NCI-H460 (cell line): Measurements from ENCODE around the gene NRM. TPM values are rescaled to one million over a fixed set of nuclear protein-coding genes. Genes with fewer than 3 reads are reported as not detected.

ENCODE experiments used
- small RNA-seq, 2 experiments: library from RNA; depleted of rRNA; stranded (forward); fragments of <200 nt; gene quantifications; one replicate each; pipeline ENCODE3, GENCODE V24; 2014
- total RNA-seq: library from RNA; depleted of rRNA; stranded (reverse); fragments of >200 nt; shearing (Covaris generic); gene quantifications from 2 replicates; pipeline ENCODE4 v1.2.3, GENCODE V29; 2014; rRNA removed

NRM gene
- total RNA-seq, 1 experiment from 2014 or later: 6.3 TPM

Small RNAs within 50 kb of the gene (small RNA-seq; reads per million reads assigned to genes)
- gene RF00019: 0 reads per million in 2 experiments

Other genes with a start within 250 kb of the NRM start
- gene HLA-E, start 201.5 kb downstream of the NRM start, total RNA-seq: 71.2 and 72.6 TPM in 2 replicates
- gene GNL1, start 134.5 kb downstream of the NRM start, total RNA-seq: 19.2 and 21.4 TPM in 2 replicates
- 9.1 and 9.6 TPM in 2 replicates for gene PRR3, start 133.7 kb downstream of the NRM start, total RNA-seq
- gene ABCF1, start 119.5 kb downstream of the NRM start, total RNA-seq: 29.2 and 34.4 TPM in 2 replicates
- 68.4 and 74.9 TPM in 2 replicates for gene PPP1R10, start 73.7 kb downstream of the NRM start, total RNA-seq
- 116 and 129 TPM in 2 replicates for gene MRPS18B, start 73.1 kb downstream of the NRM start, total RNA-seq
- 4.3 and 7.7 TPM in 2 replicates for gene ATAT1, start 64.1 kb downstream of the NRM start, total RNA-seq
- gene C6orf136, start 43.9 kb downstream of the NRM start, total RNA-seq: 7.5 and 8.3 TPM in 2 replicates
- 35.5 and 35.6 TPM in 2 replicates for gene DHX16, start 18.0 kb downstream of the NRM start, total RNA-seq
- 35.1 and 42.5 TPM in 2 replicates for gene PPP1R18, start 4.3 kb downstream of the NRM start, total RNA-seq
- gene MDC1, start 26.3 kb upstream of the NRM start, total RNA-seq: 8.4 and 11.3 TPM in 2 replicates
- 287 and 303 TPM in 2 replicates for gene TUBB, start 29.4 kb upstream of the NRM start, total RNA-seq
- gene FLOT1, start 51.7 kb upstream of the NRM start, total RNA-seq: 137 and 149 TPM in 2 replicates
- 90.1 and 118 TPM in 2 replicates for gene IER3, start 53.6 kb upstream of the NRM start, total RNA-seq
- gene DDR1, start 193.5 kb upstream of the NRM start, total RNA-seq: 18.4 and 23.8 TPM in 2 replicates
- gene GTF2H4, start 217.2 kb upstream of the NRM start, total RNA-seq: 16.2 and 16.9 TPM in 2 replicates
- gene VARS2, start 223.3 kb upstream of the NRM start, total RNA-seq: 17.7 and 24.6 TPM in 2 replicates
- gene SFTA2, start 241.2 kb upstream of the NRM start, total RNA-seq: not detected in 2 replicates
- gene MUCL3, start 250.0 kb upstream of the NRM start, total RNA-seq: 0.15 TPM in 1 of 2 replicates, not detected in the other